Right kidney (tissue), 1 donor: ENCODE measurements around the gene ZNF367.
"Not testable (repeated sequence)": the region's sequence is repeated elsewhere in the genome, so short reads cannot be mapped to it uniquely, and the experiment has no call there.

Experiments
- DNase-seq: peaks from one replicate; pipeline ENCODE4 v3.0.0-alpha.2; 2016

Gene ZNF367

DNA sequence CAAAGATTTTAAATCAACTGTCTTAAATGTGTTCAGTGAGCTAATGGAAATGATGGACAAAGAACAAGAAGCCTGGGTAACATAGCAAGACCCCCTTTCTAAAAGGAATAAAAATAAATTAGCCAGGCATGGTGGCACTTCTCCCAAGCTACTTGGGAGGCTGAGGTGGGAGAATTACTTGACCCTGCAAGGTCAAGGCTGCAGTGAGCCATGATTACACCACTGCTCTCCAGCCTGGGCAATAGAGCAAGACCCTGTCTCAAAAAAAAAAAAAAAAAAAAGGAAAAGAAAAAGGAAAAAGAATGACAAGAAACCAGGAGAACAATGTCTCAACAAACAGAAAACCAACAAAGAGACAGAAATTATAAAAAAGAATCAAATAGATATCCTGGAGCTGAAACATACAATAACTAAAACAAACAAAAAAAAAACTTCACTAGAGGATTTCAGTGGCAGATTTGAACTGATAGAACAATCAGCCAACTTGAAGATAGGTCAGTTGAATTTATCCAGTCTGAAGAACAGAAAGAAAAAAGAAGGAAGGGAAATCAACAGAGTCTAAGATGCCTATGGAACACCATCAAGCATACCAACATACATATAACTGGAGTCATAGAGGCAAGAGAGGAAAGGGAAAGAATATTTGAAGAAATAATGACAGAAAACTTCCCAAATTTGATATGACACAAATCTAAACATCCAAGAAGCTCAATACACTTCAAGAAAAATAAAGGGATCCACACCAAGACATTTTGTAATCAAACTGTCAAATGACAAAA lies 17.8 kb downstream of the ZNF367 start:
- no peak for DNase-seq

DNA sequence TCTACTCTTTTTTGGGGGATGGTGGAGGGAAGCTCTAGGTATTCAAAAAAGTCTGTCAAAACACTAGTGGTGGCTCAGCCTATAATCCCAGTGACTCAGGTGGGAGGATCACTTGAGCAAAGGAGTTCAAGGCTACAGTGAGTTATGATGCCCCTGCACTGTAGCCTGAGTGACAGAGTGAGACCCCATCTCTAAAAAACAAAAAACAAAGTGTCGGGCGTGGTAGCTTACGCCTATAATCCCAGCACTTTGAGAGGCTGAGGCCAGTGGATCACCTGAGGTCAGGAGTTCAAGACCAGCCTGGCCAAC lies 18.9 kb downstream of the ZNF367 start:
- no peak for DNase-seq

GRCh38 chr9:96398582-96399324 lies 19.4 kb downstream of the ZNF367 start:
- no peak for DNase-seq

DNA sequence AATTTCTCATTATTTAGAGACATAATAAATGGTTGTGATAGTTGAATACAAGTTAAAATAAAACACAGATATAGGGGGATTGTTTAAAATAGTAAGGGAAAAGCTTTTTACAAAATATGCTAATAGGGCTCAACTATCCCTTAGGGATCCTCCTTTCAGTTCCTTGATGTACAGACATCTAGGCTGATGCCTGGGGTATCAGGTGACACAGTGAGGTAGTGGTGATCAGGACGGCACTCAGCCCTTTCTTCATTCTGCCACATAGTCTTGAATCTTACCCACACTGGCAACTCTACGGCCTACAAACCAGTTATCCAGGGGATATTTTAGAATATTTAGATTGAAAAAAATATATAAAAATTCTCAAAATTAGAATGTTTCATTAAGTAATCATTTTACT lies 22.2 kb downstream of the ZNF367 start:
- DNase-seq, result no peak

GRCh38 chr9:96394832-96395496 lies 23.2 kb downstream of the ZNF367 start:
- DNase-seq, result no peak

DNA sequence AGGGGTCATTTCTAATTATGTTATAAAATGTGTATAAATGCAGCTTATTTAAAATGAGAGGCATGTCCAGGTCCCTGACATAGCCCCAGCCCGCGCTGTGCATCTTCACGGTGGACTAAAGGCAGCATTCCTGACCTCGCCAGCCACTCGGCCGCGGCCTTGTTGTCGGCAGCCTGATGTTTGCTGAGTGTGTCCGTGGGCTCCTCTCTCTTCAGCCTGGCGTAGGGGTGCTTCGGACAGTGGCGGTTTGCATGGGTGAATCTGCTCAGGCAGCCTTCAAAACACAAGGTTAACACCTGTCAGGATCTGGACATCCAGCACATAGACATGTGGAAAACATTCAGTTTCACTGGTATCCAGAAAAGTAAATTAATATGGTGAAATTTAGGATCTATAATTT lies 25.9 kb downstream of the ZNF367 start:
- DNase-seq, result no peak

DNA sequence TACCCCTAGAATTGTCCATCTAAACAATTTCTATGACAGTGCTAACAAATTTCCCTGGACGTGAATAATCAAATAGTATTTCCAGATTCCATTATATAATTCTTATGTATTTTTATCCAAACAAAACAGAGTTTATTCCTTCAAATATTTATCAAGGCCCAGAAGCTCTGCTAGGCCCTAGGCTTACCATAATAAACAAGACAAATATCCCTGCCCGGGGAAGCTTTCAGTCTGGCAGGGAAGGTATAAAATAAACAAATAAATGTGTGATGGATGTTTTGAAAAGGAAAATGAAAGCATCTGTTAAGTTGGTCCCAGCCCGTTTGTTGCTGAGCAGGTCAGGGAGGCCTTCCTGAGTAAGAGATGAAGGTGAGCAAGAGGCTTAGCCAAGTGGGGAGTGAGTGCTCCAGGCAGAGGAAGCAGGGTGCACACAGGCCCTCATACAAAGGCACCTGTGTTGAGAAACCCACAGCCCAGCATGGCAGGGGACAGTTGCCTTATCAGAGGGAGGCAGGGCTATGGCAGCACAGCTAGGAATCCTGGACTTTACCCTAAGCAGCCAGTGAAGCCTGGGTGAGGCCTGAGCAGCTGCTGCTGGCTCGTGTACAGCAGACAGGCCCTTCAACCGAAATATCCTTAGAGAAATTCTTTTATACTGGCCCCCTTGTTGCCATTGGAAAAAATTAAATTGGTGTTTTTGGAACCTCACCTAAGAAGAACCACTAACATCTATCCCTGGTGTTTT lies 27.0 kb downstream of the ZNF367 start:
- DNase-seq, result no peak

GRCh38 chr9:96388144-96388543 lies 30.0 kb downstream of the ZNF367 start:
- no peak for DNase-seq

GRCh38 chr9:96386157-96386556 lies 32.0 kb downstream of the ZNF367 start:
- DNase-seq, result no peak

DNA sequence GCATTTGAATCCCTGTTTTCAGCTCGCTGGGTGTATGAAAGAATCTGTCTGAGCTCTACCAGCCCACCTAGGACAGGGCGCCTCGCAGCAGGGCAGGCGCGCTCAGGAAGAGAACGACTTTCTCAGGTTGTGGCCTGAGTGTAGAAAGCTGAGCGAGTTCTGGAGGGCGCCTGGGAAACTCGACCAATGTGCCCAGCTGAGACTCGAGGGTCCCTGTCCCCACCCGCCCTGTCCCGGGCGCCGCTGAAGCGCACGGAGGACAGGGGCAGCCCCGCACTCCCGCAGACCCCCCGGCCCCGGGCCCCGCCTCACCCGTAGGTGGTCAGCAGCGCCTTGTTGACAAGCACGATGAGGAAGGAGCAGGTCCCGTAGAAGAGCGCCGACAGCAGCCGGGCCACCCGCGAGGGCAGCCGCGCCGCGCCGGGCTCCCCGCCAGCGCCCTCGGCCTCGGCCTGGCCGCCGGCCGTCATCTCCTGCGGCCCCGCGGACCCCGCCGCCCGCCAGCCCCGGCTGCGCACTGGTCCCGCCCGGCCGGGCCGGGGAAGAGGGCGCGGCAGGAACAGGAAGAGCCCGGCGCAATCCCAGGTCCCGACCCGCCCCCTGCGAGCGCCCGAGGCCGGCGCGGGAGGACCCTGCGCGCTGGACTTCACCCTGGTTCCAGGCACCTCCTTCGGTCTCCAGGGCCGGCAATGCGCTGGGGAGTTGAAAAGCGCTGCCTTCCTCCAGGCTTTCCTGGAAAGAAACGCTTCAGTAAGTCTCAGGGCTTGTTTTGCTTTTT lies 34.8 kb downstream of the ZNF367 start, which contains the start of gene SLC35D2:
Gene SLC35D2, minus strand, starts transcription at position 547 of the 778 bp plus-strand sequence. Its CDS starts 77 bp downstream, at position 470.
- DNase-seq, result peak; percentile 71

DNA sequence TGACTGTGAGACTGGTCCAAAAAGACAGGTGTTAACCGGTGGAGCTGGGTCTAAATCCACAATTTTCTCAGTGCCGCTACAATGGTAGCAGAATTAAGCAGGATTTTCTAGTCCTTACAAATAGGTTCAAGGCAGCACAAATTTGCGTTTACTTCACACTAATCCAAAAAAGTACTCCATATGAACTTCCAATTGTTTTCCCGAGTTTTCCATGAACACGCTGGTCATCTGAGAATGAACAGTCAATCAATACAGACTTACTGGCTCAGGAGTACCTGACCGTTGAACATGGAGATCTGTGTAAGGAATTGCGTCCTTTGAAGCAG lies 35.4 kb downstream of the ZNF367 start:
- no peak for DNase-seq

GRCh38 chr9:96382175-96382574 lies 36.0 kb downstream of the ZNF367 start:
- DNase-seq, result no peak

GRCh38 chr9:96381696-96382095 lies 36.5 kb downstream of the ZNF367 start:
- no peak for DNase-seq

GRCh38 chr9:96381125-96381524 lies 37.0 kb downstream of the ZNF367 start:
- no peak for DNase-seq

GRCh38 chr9:96379461-96379860 lies 38.7 kb downstream of the ZNF367 start:
- no peak for DNase-seq

GRCh38 chr9:96378187-96378586 lies 40.0 kb downstream of the ZNF367 start:
- DNase-seq, result no peak

GRCh38 chr9:96376891-96377874 lies 41.0 kb downstream of the ZNF367 start:
- peak; percentile 31 for DNase-seq

GRCh38 chr9:96375507-96375906 lies 42.7 kb downstream of the ZNF367 start:
- not testable (repeated sequence) for DNase-seq

DNA sequence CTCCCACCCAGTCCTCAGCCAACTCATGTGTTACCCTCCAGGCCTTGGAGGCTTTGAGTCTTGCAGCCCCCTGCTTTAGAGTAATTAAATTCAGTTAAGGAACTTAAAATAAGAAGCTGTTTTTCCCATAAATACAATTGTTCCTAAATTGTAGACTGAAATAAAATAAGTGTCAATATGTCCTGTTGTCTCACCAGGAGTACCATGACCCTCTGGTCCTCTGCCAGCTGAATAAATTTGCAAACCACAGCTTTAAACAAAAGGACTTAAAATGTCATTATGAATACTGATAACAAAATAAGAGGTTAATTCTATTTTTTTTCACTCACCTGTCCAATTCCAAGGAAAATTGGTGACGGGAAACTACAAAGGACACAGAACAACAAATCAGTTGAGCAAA lies 50.2 kb downstream of the ZNF367 start:
- DNase-seq, result no peak

DNA sequence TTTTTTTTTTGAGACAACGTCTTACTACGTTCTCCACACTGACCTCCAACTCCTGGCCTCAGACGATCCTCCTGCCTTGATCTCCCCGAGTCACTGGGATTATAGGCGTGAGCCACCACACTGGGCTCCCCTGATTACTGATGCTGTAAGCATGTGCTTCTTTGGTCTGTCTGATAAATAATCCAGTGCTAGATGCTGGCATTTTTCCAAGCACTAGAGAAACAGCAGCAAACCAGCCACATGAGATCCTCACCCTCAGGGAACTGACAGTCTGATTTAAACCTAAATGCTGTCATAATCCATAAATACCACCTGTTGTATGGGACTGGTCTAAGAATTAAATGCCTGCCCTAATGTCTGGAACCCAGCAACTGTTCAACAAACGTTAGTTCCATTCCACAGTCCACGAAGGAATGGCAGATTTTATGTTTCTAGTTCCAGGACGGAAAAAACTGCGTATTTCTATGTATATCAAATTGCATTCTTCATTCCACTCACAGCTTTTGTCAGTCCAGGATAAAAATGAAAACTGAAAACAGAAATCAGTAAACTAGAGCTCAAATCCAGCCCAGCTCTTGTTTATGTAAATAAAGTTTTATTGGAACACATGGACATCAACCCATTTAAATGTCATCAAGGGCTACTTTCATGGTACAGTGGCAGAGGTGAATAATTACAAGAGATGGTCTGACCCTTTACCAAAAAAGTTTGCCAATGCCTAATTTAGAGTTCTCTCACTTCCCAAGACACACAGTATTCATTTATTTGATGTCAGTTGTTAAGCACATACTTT lies 54.8 kb downstream of the ZNF367 start:
- no peak for DNase-seq
